Dermis microvascular lymphatic vessel endothelial cell (primary cell): ENCODE results near the gene SNORC. TPM values are rescaled to one million over a fixed set of nuclear protein-coding genes. Genes with fewer than 3 reads are reported as not detected.
A peak's percentile ranks its signal among the peaks of the same experiment; 100 is the strongest.
"Not testable (repeated sequence)": the region's sequence is repeated elsewhere in the genome, so short reads cannot be mapped to it uniquely, and the experiment has no call there.

ENCODE experiments used
- DNase-seq, 2 donors: peaks; one replicate each; pipeline versions ENCODE4 v3.0.0 to v3.0.0-alpha.2; 2010; ENCODE audit warnings: low read depth in 2 of 2
- total RNA-seq: library from RNA; depleted of rRNA; stranded (reverse); fragments of >200 nt; gene quantifications from 2 replicates; pipeline ENCODE4 v1.2.1, GENCODE V29; 2014

SNORC gene
- 0.13 TPM in 2 replicates for total RNA-seq

GRCh38 chr2:232870018-232870765 lies at the start of gene SNORC:
TSS of gene SNORC (plus strand) at chr2:232870264. CDS start at chr2:232870342, 78 bp downstream.
- DNase-seq: no peak

GRCh38 chr2:232829988-232830387 lies 40.1 kb upstream of the SNORC start:
- DNase-seq: no peak

GRCh38 chr2:232831496-232831895 lies 38.6 kb upstream of the SNORC start:
- DNase-seq: no peak

- no peak for DNase-seq
Observed at GRCh38 chr2:232833830-232834229, 36.2 kb upstream of the SNORC start.

- DNase-seq: peak in 1 of 2 donors; percentile 55
Observed at GRCh38 chr2:232835687-232836208, 34.3 kb upstream of the SNORC start.

GRCh38 chr2:232836934-232837333 lies 33.1 kb upstream of the SNORC start:
- DNase-seq: no peak

- DNase-seq: peak in 1 of 2 donors; percentile 64
Observed at GRCh38 chr2:232838406-232838874, 31.6 kb upstream of the SNORC start.

GRCh38 chr2:232839411-232840079 lies 30.5 kb upstream of the SNORC start:
- peak; percentile 28 to 78 for DNase-seq

- DNase-seq: no peak
Observed at GRCh38 chr2:232842689-232843088, 27.4 kb upstream of the SNORC start.

GRCh38 chr2:232843834-232844233 lies 26.2 kb upstream of the SNORC start:
- no peak for DNase-seq

GRCh38 chr2:232846055-232846454 lies 24.0 kb upstream of the SNORC start:
- no peak for DNase-seq

GRCh38 chr2:232850039-232850438 lies 20.0 kb upstream of the SNORC start:
- DNase-seq: no peak

GRCh38 chr2:232852081-232852480 lies 18.0 kb upstream of the SNORC start:
- not testable (repeated sequence) for DNase-seq

- no peak for DNase-seq
Observed at GRCh38 chr2:232852676-232853075, 17.4 kb upstream of the SNORC start.

GRCh38 chr2:232854082-232854481 lies 16.0 kb upstream of the SNORC start:
- DNase-seq: peak in 1 of 2 donors; percentile 63

GRCh38 chr2:232857158-232857563 lies 12.9 kb upstream of the SNORC start:
- DNase-seq: no peak

- no peak for DNase-seq
Observed at GRCh38 chr2:232859385-232859916, 10.6 kb upstream of the SNORC start.

- DNase-seq: peak in 1 of 2 donors; percentile 13
Observed at GRCh38 chr2:232860593-232861241, 9.3 kb upstream of the SNORC start.

GRCh38 chr2:232861353-232861752 lies 8.7 kb upstream of the SNORC start:
- no peak for DNase-seq

GRCh38 chr2:232863996-232864395 lies 6.1 kb upstream of the SNORC start:
- no peak for DNase-seq

GRCh38 chr2:232865165-232865564 lies 4.9 kb upstream of the SNORC start:
- no peak for DNase-seq

- DNase-seq: no peak
Observed at GRCh38 chr2:232866104-232866503, 4.0 kb upstream of the SNORC start.
